ENCODE data around the gene COG5.
"Not testable (repeated sequence)": the region's sequence is repeated elsewhere in the genome, so short reads cannot be mapped to it uniquely, and the experiment has no call there.

Gene COG5

GRCh38 chr7:107276220-107276827, 287.4 kb downstream of the COG5 start:
- no peak for DNase-seq (ENCODE audit: low read depth, low spot score)

- no peak for DNase-seq (ENCODE audit: low read depth, low spot score)
Observed at GRCh38 chr7:107274506-107274905, 289.2 kb downstream of the COG5 start.

- no peak for DNase-seq (ENCODE audit: low read depth, low spot score)
Observed at GRCh38 chr7:107269790-107270189, 293.9 kb downstream of the COG5 start.

- DNase-seq (ENCODE audit: low read depth, low spot score), result no peak
Observed at GRCh38 chr7:107268594-107268993, 295.1 kb downstream of the COG5 start.

GRCh38 chr7:107267138-107267537, 296.6 kb downstream of the COG5 start:
- no peak for DNase-seq (ENCODE audit: low read depth, low spot score)

DNA sequence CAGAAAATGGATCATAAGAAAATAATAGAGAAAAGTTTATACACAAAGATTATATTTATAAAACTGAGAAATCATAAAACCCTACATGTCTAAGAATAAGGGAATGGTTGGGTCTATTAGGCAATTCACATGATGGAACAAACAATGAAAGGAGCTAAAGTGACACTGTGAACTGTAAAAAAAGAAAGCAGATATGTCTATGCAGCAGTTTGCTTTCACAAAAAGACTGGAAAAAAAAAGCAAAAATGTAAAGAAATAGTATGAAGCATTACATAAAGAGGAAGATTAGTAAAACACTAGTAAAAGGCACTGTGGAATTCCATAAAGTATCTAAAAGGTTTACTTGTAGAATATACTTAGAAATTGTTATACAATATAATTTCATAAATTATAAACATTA, 299.0 kb downstream of the COG5 start:
- no peak for DNase-seq (ENCODE audit: low read depth, low spot score)

DNA sequence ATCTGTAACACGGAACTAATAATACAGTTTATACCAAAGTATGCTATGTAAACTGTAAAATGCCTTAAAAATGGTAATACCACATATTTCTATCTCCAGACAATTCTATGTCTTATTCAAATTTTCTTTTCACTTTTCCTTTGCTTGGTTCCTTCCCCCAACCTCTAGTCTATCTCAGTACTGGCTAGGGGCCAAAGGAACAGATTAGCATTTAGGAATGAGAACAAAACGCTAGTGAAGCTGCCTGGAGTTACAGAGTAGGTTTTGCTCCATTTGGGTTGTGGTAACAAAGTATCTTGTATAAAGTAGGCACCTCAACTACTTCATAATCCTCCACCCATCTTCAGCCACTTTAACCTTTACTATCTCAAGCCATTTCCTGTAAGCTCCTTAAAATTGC, 300.9 kb downstream of the COG5 start:
- DNase-seq (ENCODE audit: low read depth, low spot score), result no peak

- no peak for DNase-seq (ENCODE audit: low read depth, low spot score)
Observed at GRCh38 chr7:107258737-107259136, 305.0 kb downstream of the COG5 start.

- DNase-seq (ENCODE audit: low read depth, low spot score), result no peak
Observed at GRCh38 chr7:107255602-107256001, 308.1 kb downstream of the COG5 start.

GRCh38 chr7:107254398-107254985, 309.2 kb downstream of the COG5 start:
- no peak for DNase-seq (ENCODE audit: low read depth, low spot score)

GRCh38 chr7:107253599-107253998, 310.1 kb downstream of the COG5 start:
- DNase-seq (ENCODE audit: low read depth, low spot score), result no peak

- DNase-seq (ENCODE audit: low read depth, low spot score), result no peak
Observed at GRCh38 chr7:107251963-107252362, 311.8 kb downstream of the COG5 start.

GRCh38 chr7:107248551-107249316, 315.0 kb downstream of the COG5 start:
- no peak for DNase-seq (ENCODE audit: low read depth, low spot score)

- DNase-seq (ENCODE audit: low read depth, low spot score), result not testable (repeated sequence)
Observed at GRCh38 chr7:107246836-107247235, 316.9 kb downstream of the COG5 start.

GRCh38 chr7:107244613-107245012, 319.1 kb downstream of the COG5 start:
- DNase-seq (ENCODE audit: low read depth, low spot score), result no peak

DNA sequence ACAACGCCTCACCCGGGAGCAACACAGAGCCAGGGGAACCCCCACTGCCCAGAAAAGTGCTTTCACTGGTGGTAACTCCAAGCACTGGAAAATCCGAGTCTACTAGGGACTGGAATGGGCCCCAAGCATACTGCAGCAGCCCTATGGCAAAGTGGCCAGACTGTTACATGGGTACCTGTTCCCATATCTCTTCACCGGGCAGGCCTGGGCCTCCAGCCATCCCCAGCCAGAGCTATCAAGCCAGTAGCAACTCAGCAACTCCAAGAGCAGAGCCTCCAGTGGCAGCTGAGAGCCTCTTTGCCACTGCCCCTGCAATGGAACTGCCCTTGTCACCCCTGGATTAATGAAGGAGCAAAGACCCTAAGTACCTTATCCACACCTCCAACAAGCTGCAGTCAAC, 321.5 kb downstream of the COG5 start:
- DNase-seq (ENCODE audit: low read depth, low spot score), result no peak

- no peak for DNase-seq (ENCODE audit: low read depth, low spot score)
Observed at GRCh38 chr7:107237451-107237850, 326.3 kb downstream of the COG5 start.

DNA sequence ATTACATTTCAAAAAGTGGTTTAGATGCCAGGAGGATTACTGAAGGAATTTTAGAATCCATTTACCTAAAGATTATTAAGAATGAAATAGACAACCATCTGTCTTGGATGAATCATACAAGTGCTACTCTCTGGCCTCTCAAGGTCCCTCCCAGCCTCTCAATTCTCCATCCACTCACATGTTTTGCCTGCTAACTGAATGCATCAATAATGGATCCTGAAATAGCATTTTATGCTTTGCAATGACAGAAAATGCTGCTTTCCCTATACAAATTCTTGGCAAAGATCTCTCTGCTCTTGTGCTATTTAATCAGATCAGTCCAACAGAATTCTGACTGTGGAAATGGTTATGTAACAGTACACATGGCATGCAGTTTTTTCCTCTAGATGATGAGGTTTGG, 326.9 kb downstream of the COG5 start:
- DNase-seq (ENCODE audit: low read depth, low spot score), result no peak

- no peak for DNase-seq (ENCODE audit: low read depth, low spot score)
Observed at GRCh38 chr7:107234436-107234835, 329.3 kb downstream of the COG5 start.

DNA sequence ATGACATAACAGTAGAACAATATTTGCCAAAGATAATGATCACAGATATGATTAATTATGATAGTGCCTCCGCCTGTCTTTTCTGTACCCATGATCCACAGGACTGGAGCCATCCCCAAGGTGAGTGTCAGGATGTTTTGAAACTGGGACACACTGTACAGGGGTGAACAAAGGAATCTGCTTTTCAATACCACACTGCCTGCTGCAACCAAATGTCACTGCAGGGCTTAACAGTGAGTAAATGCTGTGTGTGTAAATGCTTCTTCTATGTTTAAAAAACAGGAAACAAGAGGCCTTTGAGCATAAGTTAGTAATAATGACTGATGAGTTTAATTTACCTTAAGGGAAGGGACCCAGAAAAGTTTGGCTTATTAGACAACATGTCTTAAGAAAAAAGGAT, 329.7 kb downstream of the COG5 start:
- no peak for DNase-seq (ENCODE audit: low read depth, low spot score)

DNA sequence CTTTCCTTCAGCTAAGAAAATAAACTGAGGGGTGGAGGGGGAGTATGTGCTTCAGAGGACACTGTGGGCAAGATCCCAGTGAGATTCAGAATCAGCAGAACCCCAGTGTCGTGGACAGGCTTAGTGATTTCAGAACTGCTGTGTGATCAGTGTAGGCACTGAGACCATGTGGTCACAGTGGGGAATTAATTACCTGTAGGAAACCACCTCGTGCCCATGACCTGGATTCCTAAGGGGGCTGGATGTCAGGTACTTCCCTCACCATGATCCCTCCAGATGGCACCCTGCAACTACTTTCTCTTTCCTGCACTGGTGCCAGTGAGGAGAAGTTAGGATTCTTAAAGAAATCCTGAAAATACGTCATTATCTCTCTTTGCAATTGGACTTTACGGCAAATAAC, 330.5 kb downstream of the COG5 start:
- no peak for DNase-seq (ENCODE audit: low read depth, low spot score)

GRCh38 chr7:107232568-107233090, 331.1 kb downstream of the COG5 start:
- DNase-seq (ENCODE audit: low read depth, low spot score), result no peak

- DNase-seq (ENCODE audit: low read depth, low spot score), result no peak
Observed at GRCh38 chr7:107230334-107230733, 333.4 kb downstream of the COG5 start.
